ENCODE measurements around the gene PGS1.
A peak's percentile ranks its signal among the peaks of the same experiment; 100 is the strongest.

Gene PGS1

DNA sequence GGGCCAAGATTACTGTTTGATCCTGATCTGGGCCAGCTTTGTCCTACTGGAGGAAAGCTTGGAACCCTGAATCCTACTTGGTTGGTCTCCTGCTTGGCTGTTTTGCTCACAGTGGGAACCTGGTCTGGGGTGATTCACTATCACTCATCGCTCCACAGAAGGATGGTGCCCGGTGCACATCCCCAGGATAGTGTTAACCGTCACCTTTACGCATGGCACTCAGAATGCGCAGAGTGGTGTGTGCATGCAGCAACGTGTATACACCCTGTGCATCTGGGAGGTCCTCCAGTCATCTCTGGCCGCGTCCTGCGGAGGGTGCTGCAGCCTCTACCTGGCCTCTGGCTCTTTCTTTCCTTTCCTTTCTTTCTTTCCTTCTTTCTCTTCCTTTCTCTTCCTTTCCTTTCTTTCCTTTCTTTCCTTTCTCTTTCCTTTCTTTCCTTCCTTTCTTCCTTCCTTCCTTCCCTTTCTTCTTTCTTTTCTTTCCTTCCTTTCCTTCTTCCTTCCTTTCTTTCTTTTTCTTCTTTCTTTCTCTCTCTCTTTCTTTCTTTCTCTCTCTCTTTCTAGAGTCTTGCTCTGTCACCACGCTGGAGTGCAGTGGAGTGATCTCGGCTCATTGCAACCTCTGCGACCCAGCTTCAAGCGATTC lies 31.7 kb upstream of the PGS1 start:
- no peak for DNase-seq

- no peak for DNase-seq
Observed at GRCh38 chr17:78347453-78347852, 31.0 kb upstream of the PGS1 start.

DNA sequence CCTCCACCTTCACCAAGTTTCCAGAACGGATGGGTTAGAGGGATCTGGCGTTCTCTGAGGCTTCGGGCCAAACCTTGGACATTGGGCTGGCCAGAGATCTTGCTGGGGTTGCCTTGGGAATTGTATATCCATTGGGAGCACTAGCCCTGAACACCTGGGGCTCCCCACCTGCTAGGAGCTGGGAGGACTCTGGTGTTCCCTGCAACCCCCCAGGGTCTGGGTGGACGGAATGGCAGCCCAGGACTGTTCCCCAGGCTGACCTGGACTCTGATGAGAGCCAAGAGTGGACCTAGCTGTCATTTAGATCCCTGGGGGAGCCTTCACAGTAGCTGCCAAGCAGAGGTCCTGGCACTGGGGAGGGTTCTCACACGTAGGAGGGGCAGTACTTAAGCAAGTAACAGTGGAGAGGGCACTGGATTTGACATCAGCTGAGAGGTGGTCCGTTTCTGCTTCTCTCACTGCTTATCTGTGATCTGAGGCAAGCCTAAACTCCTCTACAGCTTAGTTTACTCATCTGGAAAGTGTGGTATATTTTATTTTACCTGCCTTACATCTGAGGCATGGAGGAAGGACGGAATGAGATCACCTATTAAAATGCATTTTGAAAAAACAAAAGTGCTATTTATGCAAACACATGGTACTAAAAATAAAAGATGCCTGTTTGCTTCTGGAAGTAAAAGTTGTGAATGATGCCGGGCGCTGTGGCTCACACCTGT lies 30.2 kb upstream of the PGS1 start:
- DNase-seq, result no peak

DNA sequence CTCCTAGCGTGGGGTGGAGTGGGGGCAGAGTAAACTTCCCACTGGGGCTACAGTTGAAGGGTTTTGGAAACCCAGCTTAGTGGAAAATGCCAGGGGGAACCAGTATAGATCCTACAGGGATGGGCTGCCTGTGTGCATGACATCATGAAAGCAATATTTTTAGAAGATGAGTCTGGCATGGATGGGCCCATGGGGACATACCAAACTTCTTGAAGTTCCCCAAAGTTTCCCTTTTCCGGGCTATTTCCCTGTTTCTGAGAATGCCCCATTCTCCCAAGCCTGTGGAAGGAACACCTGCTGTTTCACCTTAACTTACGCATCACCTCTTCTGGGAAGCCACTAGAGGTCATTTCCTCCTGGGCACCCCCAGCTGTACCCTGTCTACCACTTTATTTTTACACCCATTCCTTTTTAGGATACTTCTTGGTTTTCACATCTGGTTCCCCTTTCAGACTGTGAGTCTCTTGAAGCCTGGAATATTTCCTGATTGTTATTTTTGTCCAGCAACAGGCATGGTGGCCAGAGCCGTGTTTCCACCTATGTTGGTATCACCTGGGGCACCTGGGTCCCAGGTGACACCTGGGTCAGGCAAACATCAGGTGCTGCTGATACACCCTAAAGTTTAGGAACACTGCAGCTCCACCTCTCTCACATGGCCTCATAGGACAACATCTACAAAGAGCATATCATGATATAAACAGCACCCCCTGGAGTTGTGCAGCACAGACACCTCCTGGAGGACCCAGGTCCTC lies 28.4 kb upstream of the PGS1 start:
- no peak for DNase-seq

- no peak for DNase-seq
Observed at GRCh38 chr17:78351449-78352006, 26.9 kb upstream of the PGS1 start.

DNA sequence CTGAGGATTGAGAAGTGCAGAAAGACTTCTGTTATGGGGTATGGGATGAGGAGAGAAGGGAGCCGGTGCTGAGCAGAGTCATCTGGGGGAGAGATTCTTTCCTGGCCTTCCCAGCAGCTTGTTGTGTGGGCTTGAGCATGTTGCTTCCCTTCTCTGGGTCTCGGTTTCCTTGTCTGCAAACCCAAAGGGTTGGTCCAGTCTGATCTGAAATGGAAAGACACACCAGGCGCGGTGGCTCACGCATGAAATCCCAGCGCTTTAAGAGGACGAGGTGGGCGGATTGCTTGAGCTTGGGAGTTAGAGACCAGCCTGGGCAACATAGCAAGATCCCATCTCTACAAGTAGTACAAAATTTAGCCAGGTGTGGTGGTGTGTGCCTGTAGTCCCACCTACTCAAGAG lies 24.6 kb upstream of the PGS1 start:
- DNase-seq, result no peak

DNA sequence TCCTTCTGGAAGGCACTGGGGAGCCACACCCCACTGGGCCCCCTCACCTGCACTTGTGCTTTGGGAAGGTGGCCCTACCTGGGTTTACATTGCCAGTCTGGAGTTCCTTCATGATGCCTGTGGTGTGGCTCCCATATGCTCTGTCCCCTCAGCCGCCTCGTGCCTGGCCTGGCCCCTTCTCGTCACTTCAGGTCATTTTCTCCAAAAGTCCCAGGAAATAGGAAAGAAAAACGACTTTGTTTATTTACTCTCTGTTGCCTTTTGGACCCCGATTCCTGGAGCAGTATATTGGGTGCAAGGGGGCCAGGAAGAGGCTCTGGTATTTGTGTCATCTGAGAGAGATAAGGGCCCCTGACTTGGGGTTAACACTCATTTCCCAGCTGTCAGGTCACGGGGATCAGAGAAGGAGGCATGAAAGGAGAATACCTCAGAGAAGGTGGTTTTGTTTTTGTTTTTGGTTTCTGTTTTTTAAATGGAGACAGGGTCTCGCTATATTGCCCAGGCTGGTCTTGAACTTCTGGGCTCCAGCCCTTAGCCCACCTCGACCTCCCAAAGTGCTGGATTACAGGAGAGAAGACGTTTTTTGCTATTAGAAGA lies 23.3 kb upstream of the PGS1 start:
- DNase-seq, result no peak

- DNase-seq, result no peak
Observed at GRCh38 chr17:78355701-78356100, 22.7 kb upstream of the PGS1 start.

DNA sequence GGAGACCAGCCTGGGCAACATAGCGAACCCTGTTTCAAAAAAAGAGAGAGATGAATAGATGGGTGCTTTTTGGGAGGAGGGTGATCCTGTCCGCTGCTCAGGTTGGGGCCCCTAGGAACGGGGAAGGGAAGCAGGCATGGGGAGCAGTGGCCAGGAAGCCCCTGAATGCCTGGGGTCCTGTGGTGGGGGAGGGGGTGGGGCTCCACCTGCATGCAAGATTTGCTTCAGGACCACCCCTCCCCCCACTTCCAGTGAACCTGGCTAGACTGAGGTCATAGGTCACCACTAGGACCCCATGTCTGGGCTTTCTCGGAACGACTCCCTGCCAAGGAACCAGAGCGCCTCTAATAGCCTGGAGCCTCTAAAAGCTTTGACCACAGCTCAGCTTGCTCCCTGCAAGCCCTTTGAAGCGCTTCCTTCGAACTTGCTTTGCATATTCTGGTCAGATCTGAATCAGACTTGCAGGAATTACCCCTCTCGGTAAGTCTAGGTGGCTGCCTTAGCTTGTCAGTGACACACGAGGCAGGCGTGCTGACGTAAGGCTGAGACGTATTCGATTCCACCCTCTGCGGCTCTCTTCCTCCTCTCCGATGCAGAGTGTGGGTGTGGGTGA lies 22.2 kb upstream of the PGS1 start:
- DNase-seq, result peak; percentile 78 to 96

DNA sequence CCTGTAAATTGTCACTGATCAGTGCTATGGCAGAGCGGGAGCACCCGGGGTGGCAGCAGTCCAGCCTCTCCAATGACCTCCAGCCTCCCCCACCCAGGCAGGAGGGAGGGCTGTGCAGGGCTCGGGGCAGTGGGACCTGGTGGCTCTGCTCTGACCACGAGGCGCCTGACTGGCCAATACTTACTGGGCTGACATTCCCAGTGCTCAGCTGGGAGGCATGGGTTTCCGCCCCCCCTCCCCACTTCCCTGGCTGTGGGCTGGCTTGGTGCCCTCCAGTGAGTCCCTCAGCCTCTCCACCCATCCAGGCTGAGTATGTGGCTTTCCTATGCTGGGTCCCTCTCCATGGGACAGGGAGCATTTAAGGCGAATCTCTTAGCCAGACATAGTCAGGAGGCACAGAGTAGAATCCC lies 21.3 kb upstream of the PGS1 start:
- no peak for DNase-seq

DNA sequence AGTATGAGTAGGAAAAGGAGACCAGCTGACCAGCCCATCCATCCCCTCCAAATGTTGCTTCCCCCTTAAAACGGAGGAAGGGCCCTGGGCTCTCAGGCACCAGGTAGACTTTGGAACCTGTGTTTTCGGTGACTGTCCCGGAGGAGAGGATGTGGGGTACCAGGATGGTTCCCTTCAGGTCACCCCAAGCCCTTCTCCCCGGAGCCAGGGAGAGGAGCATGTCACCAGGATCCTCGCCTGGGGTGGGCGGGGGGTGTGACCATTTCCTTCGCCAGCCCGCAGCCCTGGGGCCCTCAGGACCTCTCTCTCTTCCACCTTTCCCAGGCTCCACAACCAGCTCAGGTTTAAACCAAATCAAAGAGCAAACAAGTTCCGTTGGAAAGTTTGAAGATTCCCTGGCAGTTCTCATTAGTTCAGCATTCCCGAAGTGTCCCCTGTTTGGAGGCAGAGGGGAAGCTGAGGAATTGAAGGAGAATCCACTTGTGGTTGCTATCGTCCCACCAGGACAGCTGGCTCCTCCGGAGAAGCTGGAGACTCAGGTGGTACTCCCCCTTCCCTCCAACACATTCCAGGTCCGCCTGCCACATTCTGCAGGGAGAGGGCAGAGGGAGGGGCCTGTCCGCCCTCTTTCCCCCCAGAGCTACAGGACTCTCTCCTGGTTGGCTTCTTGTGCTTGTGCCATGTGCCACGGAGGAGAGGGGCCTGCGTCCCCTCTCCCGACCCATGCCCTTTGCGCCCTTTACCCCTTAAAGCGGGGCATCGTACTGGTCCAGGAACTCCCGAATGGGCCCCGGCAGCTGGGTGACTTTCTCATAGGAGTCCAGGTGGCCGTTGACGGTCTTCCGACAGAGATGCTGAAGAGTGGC lies 20.5 kb upstream of the PGS1 start:
- DNase-seq, result no peak

DNA sequence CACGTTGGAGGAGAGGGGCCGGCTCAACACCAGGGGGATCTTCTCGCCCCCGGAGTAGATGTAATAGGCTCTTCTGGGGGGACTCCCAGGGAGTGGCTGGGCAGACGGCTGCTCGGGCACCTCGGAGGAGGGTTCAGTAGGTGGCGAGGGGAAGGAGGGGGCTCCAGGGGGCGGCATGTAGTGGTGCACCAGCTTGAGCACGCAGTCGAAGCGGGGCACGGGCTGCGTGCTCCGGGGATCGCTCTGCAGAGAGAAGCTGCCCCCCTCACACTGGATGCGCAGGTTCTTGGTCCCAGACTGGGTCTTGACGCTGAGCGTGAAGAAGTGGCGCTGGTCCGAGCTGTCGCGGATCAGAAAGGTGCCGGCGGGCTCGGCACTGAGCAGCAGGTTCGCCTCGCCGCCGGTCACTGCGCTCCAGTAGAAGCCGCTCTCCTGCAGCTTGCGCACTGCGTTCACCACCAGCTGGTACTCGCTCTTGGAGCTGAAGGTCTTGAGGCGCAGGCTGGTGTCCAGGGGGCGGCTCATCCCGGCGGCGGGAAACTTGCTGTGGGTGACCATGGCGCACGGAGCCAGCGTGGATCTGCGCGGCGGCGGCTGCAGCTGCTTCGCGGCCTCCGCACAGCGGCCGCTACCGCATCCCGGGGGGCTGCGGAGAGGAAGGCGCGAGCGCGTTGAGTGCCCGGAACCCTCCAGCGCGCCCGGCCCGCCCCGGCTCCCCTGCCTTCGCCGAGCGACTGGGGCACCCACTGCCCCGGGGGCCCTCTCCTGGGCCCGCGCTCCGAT lies 19.7 kb upstream of the PGS1 start:
- DNase-seq, result no peak

- peak in 1 of 2 experiments; percentile 48 for DNase-seq
Observed at GRCh38 chr17:78359321-78359996, 19.0 kb upstream of the PGS1 start.

- peak; percentile 97 to 98 for DNase-seq
Observed at GRCh38 chr17:78359997-78360370, 18.5 kb upstream of the PGS1 start, which contains the start of gene SOCS3. SOCS3 (minus strand) TSS chr17:78360077; CDS start chr17:78359095, 982 bp downstream.

DNA sequence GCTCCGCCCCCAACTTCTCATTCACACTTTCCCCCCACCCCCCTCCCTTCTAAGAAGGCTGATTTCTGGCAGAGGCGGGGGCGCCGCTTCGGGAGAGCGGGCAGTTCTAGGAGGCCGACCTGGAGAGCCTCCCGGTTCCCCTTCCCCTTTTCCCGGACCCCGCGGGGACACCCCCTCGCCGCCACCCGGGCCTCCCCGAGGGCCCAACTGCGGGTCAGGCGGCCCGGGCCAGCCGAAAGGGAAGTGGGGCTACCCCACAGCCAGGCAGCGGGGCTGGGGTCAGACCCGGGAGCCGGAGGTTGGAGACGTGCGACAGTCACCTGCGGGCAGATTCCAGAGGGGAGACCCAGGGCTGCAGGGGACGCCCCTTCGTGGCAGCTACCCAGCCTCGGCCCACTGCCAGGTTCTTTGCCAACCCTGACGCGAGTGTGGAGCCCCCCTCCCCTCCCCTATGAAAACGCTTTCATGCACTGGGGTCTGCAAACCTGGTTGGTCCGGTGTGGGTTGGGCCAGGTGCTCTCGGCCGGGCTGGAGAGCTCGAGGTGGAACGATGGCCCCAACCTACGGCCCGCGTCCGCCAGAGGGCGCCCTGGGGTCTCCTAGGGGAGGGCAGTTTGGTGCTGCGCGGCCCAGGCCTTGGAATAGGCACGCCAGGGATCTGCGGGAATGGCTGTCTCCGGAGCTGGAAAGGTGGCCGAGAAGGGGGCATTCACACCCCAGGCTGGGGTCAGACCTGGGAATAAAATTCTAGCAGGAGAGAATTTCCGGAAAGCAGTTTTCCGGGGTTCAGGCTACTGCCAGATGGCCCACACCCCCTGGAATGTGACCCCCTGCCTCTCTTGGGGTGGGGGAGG lies 17.9 kb upstream of the PGS1 start:
- DNase-seq, result peak; percentile 83 to 97

GRCh38 chr17:78361225-78361701 lies 17.2 kb upstream of the PGS1 start:
- DNase-seq, result no peak

GRCh38 chr17:78362232-78362631 lies 16.2 kb upstream of the PGS1 start:
- DNase-seq, result no peak

GRCh38 chr17:78362671-78363070 lies 15.8 kb upstream of the PGS1 start:
- DNase-seq, result no peak

Data from stimulated activated CD4-positive, alpha-beta T cell treated with anti-CD3 and anti-CD28 coated beads, Interleukin-4, amount 100 ng/mL, for 4 hours (primary cell).